NCI-H2107 treated with DMSO at 0.1 percent for 48 hours (cell line): ENCODE data around the gene AHSG.

Source experiments
- DNase-seq: peaks from one replicate; lab custom pipeline; 2025; ENCODE audit not compliant: unreplicated experiment; lab: John Stamatoyannopoulos, UW

The AHSG gene

GRCh38 chr3:186639778-186640472, 27.1 kb downstream of the AHSG start, which contains the start of gene FETUB:
Gene FETUB (plus strand): TSS chr3:186640399. CDS start chr3:186640461, 62 bp downstream.
- no peak for DNase-seq

GRCh38 chr3:186640473-186640818, 27.6 kb downstream of the AHSG start:
- DNase-seq = no peak

GRCh38 chr3:186640929-186641328, 28.1 kb downstream of the AHSG start:
- no peak for DNase-seq

GRCh38 chr3:186642014-186642413, 29.2 kb downstream of the AHSG start:
- no peak for DNase-seq

GRCh38 chr3:186643493-186643892, 30.6 kb downstream of the AHSG start:
- no peak for DNase-seq

GRCh38 chr3:186644683-186645082, 31.8 kb downstream of the AHSG start:
- no peak for DNase-seq

GRCh38 chr3:186646106-186646505, 33.2 kb downstream of the AHSG start:
- DNase-seq = no peak

- no peak for DNase-seq
Observed at GRCh38 chr3:186646841-186647240, 34.0 kb downstream of the AHSG start.

GRCh38 chr3:186648851-186649250, 36.0 kb downstream of the AHSG start:
- DNase-seq = no peak

- DNase-seq = no peak
Observed at GRCh38 chr3:186651678-186652215, 38.9 kb downstream of the AHSG start.

GRCh38 chr3:186653080-186653707, 40.3 kb downstream of the AHSG start:
- DNase-seq = no peak

- no peak for DNase-seq
Observed at GRCh38 chr3:186653984-186654383, 41.1 kb downstream of the AHSG start.

GRCh38 chr3:186663361-186664118, 50.7 kb downstream of the AHSG start:
- DNase-seq = no peak

GRCh38 chr3:186664119-186664495, 51.2 kb downstream of the AHSG start:
- DNase-seq = no peak

- no peak for DNase-seq
Observed at GRCh38 chr3:186664506-186664905, 51.6 kb downstream of the AHSG start.

GRCh38 chr3:186665625-186666188, 52.8 kb downstream of the AHSG start, which contains the start of gene HRG:
Gene HRG (plus strand): TSS chr3:186666014. CDS start chr3:186666032, 18 bp downstream.
- DNase-seq = no peak

- DNase-seq = no peak
Observed at GRCh38 chr3:186668426-186668825, 55.6 kb downstream of the AHSG start.

GRCh38 chr3:186669378-186670084, 56.7 kb downstream of the AHSG start:
- DNase-seq = no peak

- DNase-seq = no peak
Observed at GRCh38 chr3:186670155-186670554, 57.3 kb downstream of the AHSG start.
